ENCODE results near the gene JUNB. TPM values are rescaled to one million over a fixed set of nuclear protein-coding genes. Genes with fewer than 3 reads are reported as not detected.

Gene JUNB
- total RNA-seq, 1 donor from 2014 or later = 302 TPM

DNA sequence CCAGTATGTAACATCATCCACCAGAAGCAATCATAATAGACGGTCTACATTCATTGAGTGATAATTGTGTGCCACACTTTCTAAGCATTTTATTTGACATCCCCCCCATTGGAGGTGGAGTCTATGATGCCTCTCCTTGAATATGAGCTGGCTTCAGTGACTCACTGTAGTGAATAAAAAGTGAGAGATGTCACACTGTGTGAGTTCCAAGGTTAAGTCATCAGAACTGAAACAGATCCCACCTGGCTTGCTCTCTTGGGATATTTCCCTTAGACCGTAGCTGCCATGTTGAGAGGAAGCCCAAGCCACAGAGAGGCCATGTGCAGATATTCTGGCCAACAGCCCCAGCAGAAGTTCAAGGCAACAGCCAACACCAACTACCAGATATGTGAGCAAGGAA lies 30.5 kb downstream of the JUNB start:
- H3K4me3 Mint-ChIP-seq = no peak overlapping the region
- H3K36me3 Mint-ChIP-seq (ENCODE audit: low read depth) = no peaks in the 10 kb centered on the region
- H3K9me3 Mint-ChIP-seq = no peaks in the 10 kb centered on the region
- no peak for DNase-seq
- peaks cover 11% of the 10 kb centered on the region for H3K4me1 Mint-ChIP-seq
- H3K27me3 Mint-ChIP-seq = peaks cover 14% of the 10 kb centered on the region
- no peak overlapping the region for H3K27ac Mint-ChIP-seq
- intact Hi-C loops (cut with micrococcal nuclease) = no loop called here

- peaks cover 11% of the 10 kb centered on the region for H3K4me1 Mint-ChIP-seq
- H3K27me3 Mint-ChIP-seq = peaks cover 38% of the 10 kb centered on the region
- no peaks in the 10 kb centered on the region for H3K9me3 Mint-ChIP-seq
- H3K36me3 Mint-ChIP-seq (ENCODE audit: low read depth) = no peaks in the 10 kb centered on the region
- peak overlapping the region; percentile 59 for H3K4me3 Mint-ChIP-seq
- H3K27ac Mint-ChIP-seq = no peak overlapping the region
- DNase-seq = peak; percentile 76
- intact Hi-C loops (cut with micrococcal nuclease) = no loop called here
Measured at GRCh38 chr19:12825254-12826131, 34.2 kb downstream of the JUNB start.

DNA sequence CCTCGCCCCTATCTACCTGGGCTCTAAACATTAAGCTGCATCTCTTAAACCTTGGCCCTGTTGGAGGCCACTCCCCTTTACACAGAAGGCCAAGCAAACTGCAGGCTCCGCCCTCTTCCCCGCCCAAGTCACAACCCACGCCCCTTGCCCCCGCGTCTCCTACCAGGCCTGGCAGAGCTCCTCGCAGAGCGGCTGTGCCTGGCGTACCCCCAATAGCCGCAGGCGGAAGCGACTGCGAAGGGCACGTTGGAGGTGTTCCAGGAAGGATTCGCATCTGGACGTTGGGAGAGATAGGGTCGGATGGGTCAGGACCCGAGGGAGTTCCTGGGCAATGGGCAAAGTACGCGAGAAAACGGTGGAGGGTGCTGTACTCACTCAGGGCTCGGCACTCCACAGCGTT lies 37.2 kb downstream of the JUNB start:
- peaks cover 22% of the 10 kb centered on the region for H3K4me1 Mint-ChIP-seq
- H3K36me3 Mint-ChIP-seq (ENCODE audit: low read depth) = peaks cover 2% of the 10 kb centered on the region
- peaks cover 5% of the 10 kb centered on the region for H3K9me3 Mint-ChIP-seq
- DNase-seq = peak; percentile 81
- H3K27me3 Mint-ChIP-seq = peaks cover 56% of the 10 kb centered on the region
- H3K4me3 Mint-ChIP-seq = no peak overlapping the region
- intact Hi-C loops (cut with micrococcal nuclease) = no loop called here
- no peak overlapping the region for H3K27ac Mint-ChIP-seq

DNA sequence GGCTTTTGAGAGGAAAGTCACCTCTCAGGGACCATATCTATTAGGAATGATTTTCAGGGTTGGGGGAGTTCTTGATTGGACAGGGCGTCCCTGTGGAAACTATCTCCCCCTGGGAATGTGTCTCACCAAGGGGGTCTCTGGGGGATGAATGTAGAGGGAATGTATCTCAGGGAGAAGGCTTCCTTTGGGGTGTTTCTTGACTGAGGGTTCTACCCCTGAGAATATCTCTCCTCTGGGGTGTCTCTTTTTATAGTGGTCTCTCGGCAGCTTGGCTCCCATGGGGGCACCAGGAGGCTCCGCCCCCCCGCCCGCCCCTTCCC lies 42.1 kb downstream of the JUNB start:
- intact Hi-C loops (cut with micrococcal nuclease) = no loop called here
- Mint-ChIP-seq H3K4me3 (peak overlapping the region; percentile 44), H3K27me3 (peaks cover 69% of the 10 kb centered on the region), H3K4me1 (peaks cover 14% of the 10 kb centered on the region), H3K36me3 (ENCODE audit: low read depth) (peaks cover 2% of the 10 kb centered on the region), H3K27ac (no peak overlapping the region), H3K9me3 (peaks cover 5% of the 10 kb centered on the region)
- DNase-seq = no peak

GRCh38 chr19:12833738-12834565 lies 42.7 kb downstream of the JUNB start:
- H3K36me3 Mint-ChIP-seq (ENCODE audit: low read depth) = peaks cover 2% of the 10 kb centered on the region
- intact Hi-C loops (cut with micrococcal nuclease) = no loop called here

DNA sequence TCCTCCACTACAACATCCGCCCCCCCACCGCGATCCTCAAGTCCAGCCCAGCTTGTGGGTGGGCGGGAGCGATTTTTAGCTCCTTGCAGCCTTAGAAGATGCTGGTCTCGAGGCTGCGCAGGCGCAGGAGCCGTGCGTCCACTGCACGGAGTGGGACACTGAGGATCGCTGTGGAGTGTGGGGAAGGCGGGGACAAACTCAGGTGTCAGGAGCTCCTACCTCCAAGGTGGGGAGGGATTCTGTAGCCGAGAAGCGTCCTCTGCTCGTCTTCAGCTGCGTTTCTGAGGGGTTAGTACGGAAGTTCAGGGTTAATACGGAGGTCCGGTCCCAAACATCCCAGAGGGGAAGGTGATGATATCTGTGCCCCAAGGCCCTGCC lies 43.3 kb downstream of the JUNB start, which contains the start of gene RTBDN:
Gene RTBDN (minus strand): TSS at position 14 of the 378 bp plus-strand sequence. CDS start 4,600 bp downstream, outside the sequence.
- intact Hi-C loops (cut with micrococcal nuclease) = no loop called here
- peaks cover 70% of the 10 kb centered on the region for H3K27me3 Mint-ChIP-seq
- H3K4me3 Mint-ChIP-seq = peak within 1 kb of the TSS; percentile 44
- peaks cover 2% of the 10 kb centered on the region for H3K36me3 Mint-ChIP-seq (ENCODE audit: low read depth)
- peaks cover 21% of the 10 kb centered on the region for H3K4me1 Mint-ChIP-seq
- no peak for DNase-seq
- no peak within 1 kb of the TSS for H3K27ac Mint-ChIP-seq
- H3K9me3 Mint-ChIP-seq = peaks cover 5% of the 10 kb centered on the region

More at GRCh38 chr19:12833738-12834565, 42.7 kb downstream of the JUNB start:
- Mint-ChIP-seq H3K9me3 (peaks cover 5% of the 10 kb centered on the region), H3K4me3 (peak overlapping the region; percentile 34), H3K4me1 (peaks cover 15% of the 10 kb centered on the region), H3K27me3 (peaks cover 67% of the 10 kb centered on the region), H3K27ac (no peak overlapping the region)
- DNase-seq = peak; percentile 74

DNA sequence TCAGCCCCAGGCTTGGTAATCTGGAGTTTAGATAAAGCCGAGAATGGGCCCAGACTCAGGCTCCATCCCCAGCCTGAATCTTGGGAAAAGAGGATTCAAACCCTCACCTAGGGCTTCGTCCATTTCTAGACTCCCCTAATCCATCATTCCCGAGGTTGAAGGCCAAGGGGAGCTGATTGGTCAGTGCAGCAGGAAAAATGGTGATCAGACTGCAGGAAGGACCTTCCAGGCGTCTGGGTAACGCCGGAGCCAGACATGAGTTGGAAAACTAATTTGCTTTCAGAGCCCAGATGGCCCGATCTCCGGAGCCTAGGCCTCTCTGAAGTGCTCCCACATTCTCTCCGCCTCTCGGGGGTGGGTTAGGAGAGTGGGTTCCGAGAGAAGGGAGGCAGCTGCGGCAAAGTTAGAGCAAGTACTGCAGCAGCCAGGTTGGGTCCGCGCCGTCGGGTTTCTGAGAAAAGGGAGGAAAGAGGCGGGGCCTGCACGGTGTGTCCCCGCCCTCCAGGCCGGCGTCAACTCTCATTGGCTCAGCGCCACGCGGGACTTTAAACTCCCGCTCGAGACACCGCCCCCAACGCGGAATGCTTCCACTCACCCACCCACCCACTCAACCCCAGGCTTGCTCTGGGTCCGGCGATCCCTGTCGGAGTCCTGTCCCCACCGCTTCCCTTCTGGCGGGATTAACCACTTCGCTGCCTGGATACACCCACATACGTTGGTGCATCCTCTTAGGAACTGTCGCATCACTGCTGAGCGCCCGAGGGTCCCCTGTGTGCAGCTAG lies 43.9 kb downstream of the JUNB start:
- Mint-ChIP-seq H3K27me3 (peaks cover 69% of the 10 kb centered on the region), H3K4me3 (no peak overlapping the region), H3K4me1 (peaks cover 22% of the 10 kb centered on the region), H3K9me3 (peaks cover 5% of the 10 kb centered on the region), H3K27ac (no peak overlapping the region), H3K36me3 (ENCODE audit: low read depth) (peaks cover 2% of the 10 kb centered on the region)
- intact Hi-C loops (cut with micrococcal nuclease) = loop anchor here (5.0 kb wide), 3 partner anchors 58 to 262 kb away; partner anchors contain the start of gene HOOK2
- DNase-seq = peak; percentile 78

- DNase-seq = no peak
- H3K27ac Mint-ChIP-seq = no peak overlapping the region
- H3K4me1 Mint-ChIP-seq = peaks cover 28% of the 10 kb centered on the region
- intact Hi-C loops (cut with micrococcal nuclease) = loop anchor here (5.0 kb wide), 3 partner anchors 59 to 261 kb away; partner anchors contain the start of gene HOOK2
- H3K27me3 Mint-ChIP-seq = peaks cover 73% of the 10 kb centered on the region
- no peak overlapping the region for H3K4me3 Mint-ChIP-seq
- peaks cover 2% of the 10 kb centered on the region for H3K36me3 Mint-ChIP-seq (ENCODE audit: low read depth)
- H3K9me3 Mint-ChIP-seq = peaks cover 5% of the 10 kb centered on the region
Measured at GRCh38 chr19:12836529-12836863, 45.2 kb downstream of the JUNB start.

- Mint-ChIP-seq H3K4me3 (no peak overlapping the region), H3K27me3 (peaks cover 71% of the 10 kb centered on the region), H3K36me3 (ENCODE audit: low read depth) (peaks cover 2% of the 10 kb centered on the region), H3K4me1 (peaks cover 26% of the 10 kb centered on the region), H3K27ac (no peak overlapping the region), H3K9me3 (peaks cover 4% of the 10 kb centered on the region)
- intact Hi-C loops (cut with micrococcal nuclease) = loop anchor here (5.0 kb wide), 3 partner anchors 60 to 260 kb away; partner anchors contain the start of gene HOOK2
- no peak for DNase-seq
Measured at GRCh38 chr19:12837225-12837624, 45.9 kb downstream of the JUNB start.

DNA sequence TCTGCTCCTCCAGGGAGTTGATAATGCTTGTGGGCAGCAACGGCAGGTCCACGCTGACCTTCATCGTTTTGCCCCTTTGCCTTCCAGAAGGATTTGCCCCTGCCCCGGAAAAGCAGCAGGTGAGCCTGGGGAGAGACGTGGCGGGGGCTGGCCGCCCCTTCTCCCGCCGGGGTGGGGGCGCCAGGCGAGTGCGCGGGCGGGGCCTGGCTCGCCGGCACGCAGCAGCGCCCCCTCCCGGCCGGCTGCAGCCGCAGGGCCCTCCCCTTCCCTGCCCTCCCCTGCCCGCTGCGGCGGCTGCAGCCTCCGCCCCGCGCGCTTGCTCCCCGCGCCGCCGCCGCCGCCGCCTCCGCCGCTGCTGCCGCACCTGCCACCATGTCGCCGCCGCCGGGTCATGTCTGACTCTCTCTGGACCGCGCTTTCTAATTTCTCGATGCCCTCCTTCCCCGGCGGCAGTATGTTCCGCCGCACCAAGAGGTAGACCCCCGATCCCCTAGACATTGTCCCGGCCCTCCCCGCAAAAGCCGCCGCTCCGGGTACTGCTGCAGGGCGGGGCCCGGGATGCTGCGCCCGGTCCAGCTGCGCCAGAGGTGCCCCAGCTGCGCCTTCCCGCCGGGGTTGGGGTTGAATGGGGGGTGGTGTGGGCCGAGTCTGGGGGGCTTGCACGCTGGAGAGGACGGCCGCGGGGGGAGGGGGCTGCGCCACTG lies 47.0 kb downstream of the JUNB start, which contains the start of gene MAST1:
Gene MAST1 (plus strand): TSS at position 334 of the 704 bp plus-strand sequence. CDS start 58 bp downstream, at position 392.
- peak; percentile 88 for DNase-seq
- Mint-ChIP-seq H3K4me1 (peaks cover 21% of the 10 kb centered on the region), H3K27me3 (peaks cover 69% of the 10 kb centered on the region), H3K36me3 (ENCODE audit: low read depth) (no peaks in the 10 kb centered on the region), H3K27ac (peak within 1 kb of the TSS; percentile 30), H3K9me3 (no peaks in the 10 kb centered on the region), H3K4me3 (peak within 1 kb of the TSS; percentile 74)
- intact Hi-C loops (cut with micrococcal nuclease) = loop anchor here (2.0 to 5.0 kb wide), 4 partner anchors 42 to 259 kb away; partner anchors contain the start of genes DNASE2 and HOOK2

- intact Hi-C loops (cut with micrococcal nuclease) = loop anchor here (2.0 to 5.0 kb wide), 4 partner anchors 42 to 258 kb away; partner anchors contain the start of genes DNASE2 and HOOK2
- peak overlapping the region; percentile 30 for H3K27ac Mint-ChIP-seq
- no peaks in the 10 kb centered on the region for H3K9me3 Mint-ChIP-seq
- H3K36me3 Mint-ChIP-seq (ENCODE audit: low read depth) = no peaks in the 10 kb centered on the region
- peak; percentile 72 for DNase-seq
- H3K27me3 Mint-ChIP-seq = peaks cover 68% of the 10 kb centered on the region
- peak overlapping the region; percentile 74 for H3K4me3 Mint-ChIP-seq
- H3K4me1 Mint-ChIP-seq = peaks cover 20% of the 10 kb centered on the region
Measured at GRCh38 chr19:12838886-12839756, 47.8 kb downstream of the JUNB start.

All from activated CD4-positive, alpha-beta T cell treated with anti-CD3 and anti-CD28 coated beads, Interleukin-2, amount 10 ng/mL, durations not matched to agents 24 days and 14 days (primary cell).